VCaP (cell line): Measurements from ENCODE around the gene SLC1A5.
A peak's percentile ranks its signal among the peaks of the same experiment; 100 is the strongest.

Experiments
- H3K27ac ChIP-seq: fragments of 450-650 bp; 2 replicates; pipeline ENCODE4 v1.5.1; 2017
- TF ChIP-seq, protein P1 (sequence below): fragments of 450-650 bp; conservative IDR thresholded peaks from 2 replicates; pipeline ENCODE4 v1.5.1; 2017; ENCODE audit warnings: mild to moderate bottlenecking, moderate library complexity

The SLC1A5 gene

DNA sequence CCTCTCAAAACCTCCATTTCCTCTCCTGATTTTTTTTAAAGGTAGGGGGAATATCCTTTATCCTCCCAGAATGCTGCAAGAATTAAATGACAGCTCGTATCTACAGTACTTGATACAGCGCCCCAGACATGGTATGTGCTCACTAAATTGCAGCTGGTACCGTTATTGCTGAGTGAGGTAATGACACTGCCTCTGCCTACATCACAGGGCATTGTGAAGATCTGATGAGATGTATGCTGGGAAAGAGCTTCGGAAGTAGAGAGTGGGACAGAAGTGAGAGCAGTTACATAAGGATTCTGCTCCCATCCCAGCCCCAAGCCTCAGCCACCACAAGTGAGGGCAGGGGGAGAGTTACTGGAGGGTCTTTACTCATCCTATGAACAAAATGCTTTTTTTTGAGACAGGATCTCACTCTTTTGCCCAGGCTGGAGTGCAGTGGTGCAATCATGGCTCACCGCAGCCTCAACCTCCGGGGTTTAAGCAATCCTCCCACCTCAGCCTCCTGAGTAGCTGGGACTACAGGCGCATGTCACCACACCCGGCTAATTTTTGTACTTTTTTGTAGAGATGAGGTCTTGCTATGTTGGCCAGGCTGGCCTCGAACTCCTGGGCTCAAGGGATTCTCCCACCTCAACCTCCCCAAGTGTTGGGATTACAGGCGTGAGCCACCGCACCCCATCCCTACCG is 44.2 kb downstream of the SLC1A5 start:
- H3K27ac ChIP-seq = no peak overlapping the region; the same call in 1 of the 2 replicates
- TF ChIP-seq, protein P1, sequence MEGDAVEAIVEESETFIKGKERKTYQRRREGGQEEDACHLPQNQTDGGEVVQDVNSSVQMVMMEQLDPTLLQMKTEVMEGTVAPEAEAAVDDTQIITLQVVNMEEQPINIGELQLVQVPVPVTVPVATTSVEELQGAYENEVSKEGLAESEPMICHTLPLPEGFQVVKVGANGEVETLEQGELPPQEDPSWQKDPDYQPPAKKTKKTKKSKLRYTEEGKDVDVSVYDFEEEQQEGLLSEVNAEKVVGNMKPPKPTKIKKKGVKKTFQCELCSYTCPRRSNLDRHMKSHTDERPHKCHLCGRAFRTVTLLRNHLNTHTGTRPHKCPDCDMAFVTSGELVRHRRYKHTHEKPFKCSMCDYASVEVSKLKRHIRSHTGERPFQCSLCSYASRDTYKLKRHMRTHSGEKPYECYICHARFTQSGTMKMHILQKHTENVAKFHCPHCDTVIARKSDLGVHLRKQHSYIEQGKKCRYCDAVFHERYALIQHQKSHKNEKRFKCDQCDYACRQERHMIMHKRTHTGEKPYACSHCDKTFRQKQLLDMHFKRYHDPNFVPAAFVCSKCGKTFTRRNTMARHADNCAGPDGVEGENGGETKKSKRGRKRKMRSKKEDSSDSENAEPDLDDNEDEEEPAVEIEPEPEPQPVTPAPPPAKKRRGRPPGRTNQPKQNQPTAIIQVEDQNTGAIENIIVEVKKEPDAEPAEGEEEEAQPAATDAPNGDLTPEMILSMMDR = no peak

GRCh38 chr19:46742926-46743480 is 45.4 kb downstream of the SLC1A5 start:
- H3K27ac ChIP-seq = no peak overlapping the region; the same call in 1 of the 2 replicates
- TF ChIP-seq, protein P1 = no peak

DNA sequence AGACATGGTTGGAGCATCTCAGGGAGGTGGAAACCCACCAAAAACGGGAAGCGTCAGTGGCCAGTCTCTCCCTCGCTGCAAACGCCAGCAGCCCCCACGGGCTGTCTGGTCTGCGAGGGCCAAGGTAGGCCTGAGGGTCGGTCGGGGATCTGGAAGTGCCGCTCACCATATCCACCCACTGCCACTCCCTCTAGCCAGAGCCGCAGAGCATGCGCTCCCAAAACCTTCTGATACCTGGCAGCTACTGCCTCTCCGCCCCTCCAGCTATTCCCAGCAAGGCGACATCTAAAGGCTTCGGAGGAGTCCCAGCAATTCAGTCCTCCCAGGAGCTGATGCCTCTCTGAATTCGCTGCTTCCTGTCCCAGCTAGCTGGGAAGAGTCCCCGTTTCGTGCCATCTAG is 46.9 kb downstream of the SLC1A5 start:
- TF ChIP-seq, protein P1 = no peak
- H3K27ac ChIP-seq = no peak overlapping the region; the same call in 1 of the 2 replicates

- TF ChIP-seq, protein P1 = no peak
- H3K27ac ChIP-seq = peak overlapping the region; percentile 57; the same call in 1 of the 2 replicates
These were observed 49.1 kb downstream of the SLC1A5 start for GRCh38 chr19:46739290-46739771.

DNA sequence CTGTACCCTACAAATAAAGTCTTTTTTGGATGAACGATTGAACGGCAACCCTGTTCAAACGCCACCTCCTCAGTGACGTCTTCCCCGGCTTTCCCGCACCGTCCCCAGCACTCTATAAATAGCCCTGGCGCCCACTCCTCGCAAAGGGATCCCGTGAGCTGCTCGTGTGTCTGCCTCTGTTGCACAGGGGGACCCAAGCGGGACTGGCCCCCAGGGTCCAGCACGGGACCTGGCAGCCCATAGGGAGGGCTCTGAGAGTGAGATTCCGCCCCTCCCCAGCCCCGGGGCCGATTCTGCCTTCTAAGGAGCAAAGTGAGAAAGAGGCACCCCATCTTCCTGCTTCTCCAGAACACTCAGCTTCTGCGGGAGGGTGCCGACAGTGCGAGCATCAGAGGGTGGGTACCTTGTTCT is 50.6 kb downstream of the SLC1A5 start:
- TF ChIP-seq, protein P1 = no peak
- peak overlapping the region; percentile 57 for H3K27ac ChIP-seq

- TF ChIP-seq, protein P1 = no peak
- H3K27ac ChIP-seq = peak overlapping the region; percentile 57
These were observed 51.1 kb downstream of the SLC1A5 start for GRCh38 chr19:46737298-46737654.

DNA sequence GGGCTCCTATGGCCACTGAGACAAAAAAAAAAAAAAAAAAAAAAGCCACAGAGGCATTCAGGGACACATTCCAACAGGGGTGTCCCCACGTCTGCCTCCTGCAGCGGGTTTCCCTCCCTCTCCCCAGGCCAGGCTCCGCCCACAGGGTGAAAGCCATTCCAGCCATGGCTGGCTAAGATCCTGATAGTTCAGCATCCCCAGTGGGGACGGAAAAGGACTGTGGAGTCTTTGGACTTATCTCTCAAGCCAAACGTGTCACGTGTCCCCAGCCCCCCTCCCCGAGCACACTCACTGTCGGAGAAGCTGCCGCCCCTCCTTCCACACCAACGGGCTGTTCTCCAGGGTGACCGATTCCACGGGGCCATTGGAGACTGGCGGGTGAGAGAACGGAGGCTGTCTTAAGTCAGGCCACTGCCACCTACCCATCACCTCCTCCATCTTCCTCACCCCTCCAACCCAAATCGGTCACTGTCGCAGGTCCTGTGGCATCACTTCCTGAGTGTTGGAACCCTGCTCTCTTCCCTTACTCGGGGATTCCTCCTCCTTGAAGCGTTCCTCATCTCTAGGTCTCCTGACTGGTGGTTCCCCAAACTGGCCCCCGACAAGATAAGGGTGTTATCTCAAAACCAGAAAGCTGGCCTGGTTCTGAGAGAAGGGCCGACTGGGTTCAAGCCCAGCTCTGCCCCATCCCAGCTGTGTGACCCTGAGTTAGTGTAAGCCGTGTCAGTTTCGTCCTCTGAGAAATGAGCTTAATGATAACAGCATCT is 51.7 kb downstream of the SLC1A5 start:
- H3K27ac ChIP-seq = peak overlapping the region; percentile 57
- TF ChIP-seq, protein P1 = no peak
